ENCODE data around the gene FXYD5.

GRCh38 chr19:35217649-35217990 is 63.1 kb downstream of the FXYD5 start:
- TF ChIP-seq CTCF (IDR thresholded peaks at IDR 0.05) (no peak), POLR2A (IDR thresholded peaks at IDR 0.05) (no peak)
